GM23338 (cell line): ENCODE results near the gene ZNF256. TPM values are rescaled to one million over a fixed set of nuclear protein-coding genes. Genes with fewer than 3 reads are reported as not detected.

Experiments used
- ATAC-seq: fragments of 200-7000 bp; cut with Tn5 transposase; 3 replicates; pipeline ENCODE4 v1.9.1; 2020
- DNase-seq: peaks from one replicate; pipeline ENCODE4 v3.0.0-alpha.2; 2015; ENCODE audit warnings: low spot score
- H2AFZ ChIP-seq: fragments of 200-600 bp; sonication (generic); 2 replicates; pipeline ENCODE4 v1.8.0; 2016; ENCODE audit warnings: antibody characterized with exemption, mild to moderate bottlenecking, moderate library complexity
- H3F3A ChIP-seq: fragments of 200-600 bp; sonication (generic); replicated peaks from 2 replicates; pipeline ENCODE4 v1.8.0; 2017; ENCODE audit warnings: antibody characterized with exemption, mixed run types, low read depth
- H3K27ac ChIP-seq: fragments of 200-600 bp; sonication (generic); 2 replicates; pipeline ENCODE4 v1.6.1; 2016; ENCODE audit warnings: low read depth
- H3K27me3 ChIP-seq: fragments of 200-600 bp; sonication (generic); 2 replicates; pipeline ENCODE4 v1.8.0; 2016; ENCODE audit warnings: mild to moderate bottlenecking, mixed run types, moderate library complexity; ENCODE audit not compliant: insufficient read depth
- H3K36me3 ChIP-seq: fragments of 200-600 bp; sonication (generic); 2 replicates; pipeline ENCODE4 v1.8.0; 2016; ENCODE audit warnings: mild to moderate bottlenecking; ENCODE audit not compliant: insufficient read depth
- H3K4me1 ChIP-seq: fragments of 200-600 bp; sonication (generic); 2 replicates; pipeline ENCODE4 v1.8.0; 2016; ENCODE audit warnings: mild to moderate bottlenecking, moderate library complexity; ENCODE audit not compliant: insufficient read depth
- H3K4me2 ChIP-seq: fragments of 200-600 bp; sonication (generic); 2 replicates; pipeline ENCODE4 v1.7.1; 2017; ENCODE audit warnings: mixed run types
- H3K4me3 ChIP-seq: fragments of 200-600 bp; sonication (generic); 2 replicates; pipeline ENCODE4 v1.6.1; 2016; ENCODE audit warnings: mixed run types
- H3K79me2 ChIP-seq: fragments of 200-600 bp; sonication (generic); replicated peaks from 2 replicates; pipeline ENCODE4 v1.8.0; 2017; ENCODE audit warnings: mild to moderate bottlenecking; ENCODE audit not compliant: insufficient read depth
- H3K9me2 ChIP-seq: fragments of 200-600 bp; sonication (generic); 2 replicates; pipeline ENCODE4 v1.8.0; 2017; ENCODE audit not compliant: insufficient read depth
- H4K20me1 ChIP-seq: fragments of 200-600 bp; sonication (generic); replicated peaks from 2 replicates; pipeline ENCODE4 v1.8.0; 2017; ENCODE audit warnings: mild to moderate bottlenecking; ENCODE audit not compliant: insufficient read depth
- H3K27ac Mint-ChIP-seq: 2 replicates; pipeline ENCODE4 v1.8.0; 2020; ENCODE audit warnings: inconsistent platforms, mild to moderate bottlenecking, moderate library complexity, mixed read lengths
- H3K27me3 Mint-ChIP-seq: 3 replicates; pipeline ENCODE4 v1.8.0; 2022; ENCODE audit warnings: low read depth, mild to moderate bottlenecking, moderate library complexity, mixed read lengths, inconsistent platforms; ENCODE audit not compliant: insufficient read depth, poor library complexity
- H3K36me3 Mint-ChIP-seq: 3 replicates; pipeline ENCODE4 v1.8.0; 2021; ENCODE audit warnings: low read depth, mild to moderate bottlenecking, inconsistent platforms, moderate library complexity, mixed read lengths
- H3K4me1 Mint-ChIP-seq: 3 replicates; pipeline ENCODE4 v1.8.0; 2020; ENCODE audit warnings: mild to moderate bottlenecking, inconsistent platforms, mixed read lengths
- H3K4me3 Mint-ChIP-seq: 3 replicates; pipeline ENCODE4 v1.8.0; 2021; ENCODE audit warnings: moderate library complexity, mild to moderate bottlenecking, inconsistent platforms, mixed read lengths
- H3K9me3 Mint-ChIP-seq: 3 replicates; pipeline ENCODE4 v1.8.0; 2020; ENCODE audit warnings: moderate library complexity, mild to moderate bottlenecking, inconsistent platforms, mixed read lengths
- CREB1 ChIP-seq: fragments of 250-450 bp; sonication (Bioruptor Pico); IDR thresholded peaks from 2 replicates; pipeline ENCODE4 v1.5.0; 2020; ENCODE audit warnings: low read depth, mild to moderate bottlenecking, moderate library complexity
- EZH2 ChIP-seq: fragments of 200-600 bp; sonication (generic); IDR thresholded peaks from one replicate; pipeline ENCODE4 v1.8.0; 2017; ENCODE audit warnings: antibody characterized with exemption, mild to moderate bottlenecking, low read depth; ENCODE audit not compliant: unreplicated experiment
- JUNB ChIP-seq: IDR thresholded peaks from one replicate; pipeline ENCODE4 v1.6.1; 2016; ENCODE audit warnings: antibody characterized with exemption; ENCODE audit not compliant: unreplicated experiment
- NANOG ChIP-seq: IDR thresholded peaks from 2 replicates; pipeline ENCODE4 v1.6.1; 2016; ENCODE audit warnings: antibody characterized with exemption, borderline replicate concordance
- POLR2AphosphoS5 ChIP-seq: IDR thresholded peaks from 2 replicates; pipeline ENCODE4 v1.6.1; 2016; ENCODE audit warnings: antibody characterized with exemption, low read depth
- REST ChIP-seq: IDR thresholded peaks from one replicate; pipeline ENCODE4 v1.6.1; 2018; ENCODE audit warnings: antibody characterized with exemption; ENCODE audit not compliant: unreplicated experiment
- STAT1 ChIP-seq: IDR thresholded peaks from one replicate; pipeline ENCODE4 v1.6.1; 2016; ENCODE audit warnings: antibody characterized with exemption; ENCODE audit not compliant: unreplicated experiment
- polyA plus RNA-seq: library from polyadenylated mRNA; unstranded; fragments of >200 nt; fragmentation: Nextera tagmentation; extraction: Ambion mirVana; gene quantifications from 2 replicates; pipeline ENCODE4 v1.2.1, GENCODE V29; 2016
- total RNA-seq: library from RNA; depleted of rRNA; stranded (reverse); fragments of >200 nt; shearing (Covaris generic); gene quantifications from 2 replicates; pipeline ENCODE4 v1.2.3, GENCODE V29; 2014

ZNF256 gene
- total and polyA plus RNA-seq, 2 experiments from 2014 or later = 8.8 to 16.2 TPM

GRCh38 chr19:57949296-57949695, 1.8 kb upstream of the ZNF256 start:
- Histone ChIP-seq H2AFZ (no peak overlapping the region), H3F3A (no peaks in the 10 kb centered on the region), H3K4me3 (no peak overlapping the region), H3K36me3 (no peaks in the 10 kb centered on the region), H3K4me2 (no peak overlapping the region), H3K9me2 (0 out of 2 replicates have a peak, but pooled peaks cover 3% of the 10 kb centered on the region), H3K27me3 (no peaks in the 10 kb centered on the region), H3K27ac (no peak overlapping the region), H4K20me1 (peaks cover 14% of the 10 kb centered on the region), H3K79me2 (peaks cover 32% of the 10 kb centered on the region), H3K4me1 (peaks cover 8% of the 10 kb centered on the region)
- Mint-ChIP-seq H3K27me3 (peaks cover 10% of the 10 kb centered on the region), H3K4me3 (no peak overlapping the region), H3K4me1 (peaks cover 12% of the 10 kb centered on the region), H3K9me3 (peaks cover 46% of the 10 kb centered on the region), H3K36me3 (peaks cover 17% of the 10 kb centered on the region), H3K27ac (no peak overlapping the region)
- DNase-seq (no peak), ATAC-seq (no peak)
- no peak for TF ChIP-seq EZH2

GRCh38 chr19:57947088-57947418, 453 bp downstream of the ZNF256 start:
- peaks cover 31% of the 10 kb centered on the region for H3K9me3 Mint-ChIP-seq
- peak; percentile 31 for ATAC-seq

More at GRCh38 chr19:57947088-57947418, 453 bp downstream of the ZNF256 start:
- TF ChIP-seq POLR2AphosphoS5 (no peak), NANOG (no peak), REST (no peak), CREB1 (CRISPR knock-in tag) (no peak), STAT1 (no peak), EZH2 (no peak), JUNB (no peak)
- peak overlapping the region; percentile 97 for H3K4me3 Mint-ChIP-seq
- H4K20me1 ChIP-seq = peaks cover 21% of the 10 kb centered on the region
- H3K4me2 ChIP-seq = peak overlapping the region; percentile 100
- H3K4me1 ChIP-seq = peaks cover 8% of the 10 kb centered on the region
- H3F3A ChIP-seq = no peaks in the 10 kb centered on the region
- peak overlapping the region; percentile 98 for H3K4me3 ChIP-seq
- H3K36me3 ChIP-seq = peaks cover 4% of the 10 kb centered on the region; the same call in 1 of the 2 replicates
- no peaks in the 10 kb centered on the region for H3K27me3 ChIP-seq
- H3K27ac Mint-ChIP-seq = peak overlapping the region; percentile 47; the same call in 1 of the 2 replicates
- peak overlapping the region; percentile 85 for H2AFZ ChIP-seq
- H3K27ac ChIP-seq = peak overlapping the region; percentile 74; the same call in 1 of the 2 replicates
- H3K9me2 ChIP-seq = 0 out of 2 replicates have a peak, but pooled peaks cover 3% of the 10 kb centered on the region
- peaks cover 36% of the 10 kb centered on the region for H3K36me3 Mint-ChIP-seq
- peaks cover 53% of the 10 kb centered on the region for H3K79me2 ChIP-seq
- DNase-seq = no peak
- H3K4me1 Mint-ChIP-seq = peaks cover 12% of the 10 kb centered on the region
- H3K27me3 Mint-ChIP-seq = peaks cover 10% of the 10 kb centered on the region
